DND-41 (cell line): ENCODE data around the gene NUP188.

Experiments used
- ATAC-seq: fragments of 200-7000 bp; cut with Tn5 transposase; 3 replicates; pipeline ENCODE4 v1.9.1; 2021; ENCODE audit warnings: low read depth; ENCODE audit not compliant: insufficient read depth
- DNase-seq: peaks from one replicate; pipeline ENCODE4 v3.0.0-alpha.2; 2020
- H2AFZ ChIP-seq: 2 replicates; pipeline ENCODE4 v1.6.0; 2012; ENCODE audit warnings: low read depth, low read length
- H3K27ac ChIP-seq: 2 replicates; pipeline ENCODE4 v1.5.1; 2012; ENCODE audit warnings: low read length, inconsistent platforms
- H3K27me3 ChIP-seq: fragments of 200-600 bp; sonication (generic); 2 replicates; pipeline ENCODE4 v1.6.0; 2012; ENCODE audit warnings: low read length, mild to moderate bottlenecking, inconsistent platforms; ENCODE audit not compliant: insufficient read depth, poor library complexity
- H3K36me3 ChIP-seq: 2 replicates; pipeline ENCODE4 v1.5.1; 2012; ENCODE audit warnings: low read length, inconsistent platforms; ENCODE audit not compliant: insufficient read depth
- H3K4me1 ChIP-seq: 2 replicates; pipeline ENCODE4 v1.5.1; 2012; ENCODE audit warnings: mild to moderate bottlenecking, low read length; ENCODE audit not compliant: insufficient read depth
- H3K4me2 ChIP-seq: 2 replicates; pipeline ENCODE4 v1.6.0; 2012; ENCODE audit warnings: mild to moderate bottlenecking, moderate library complexity, low read length, inconsistent platforms; ENCODE audit not compliant: insufficient read depth
- H3K4me3 ChIP-seq, 2 experiments: fragments of 200-600 bp in 1 of 2; shearing (Covaris generic) in 1 of 2; 2 replicates each; pipeline ENCODE4 v1.5.1; 2012 to 2016; ENCODE audit warnings: inconsistent platforms in 2 of 2, low read length in 2 of 2, mild to moderate bottlenecking in 2 of 2, low read depth in 1 of 2, moderate library complexity in 1 of 2
- H3K79me2 ChIP-seq: 2 replicates; pipeline ENCODE4 v1.6.0; 2012; ENCODE audit warnings: low read length, inconsistent platforms; ENCODE audit not compliant: insufficient read depth
- H3K9ac ChIP-seq: 2 replicates; pipeline ENCODE4 v1.6.0; 2012; ENCODE audit warnings: low read depth, mild to moderate bottlenecking, inconsistent platforms, low read length, moderate library complexity
- H3K9me3 ChIP-seq: 2 replicates; pipeline ENCODE4 v1.5.1; 2012; ENCODE audit warnings: low read length, moderate library complexity, mild to moderate bottlenecking, inconsistent platforms; ENCODE audit not compliant: insufficient read depth, severe bottlenecking
- H4K20me1 ChIP-seq: 2 replicates; pipeline ENCODE4 v1.6.0; 2012; ENCODE audit warnings: low read length; ENCODE audit not compliant: insufficient read depth
- CTCF ChIP-seq: IDR thresholded peaks from 2 replicates; pipeline ENCODE4 v1.5.1; 2012; ENCODE audit warnings: borderline replicate concordance, low read length, moderate library complexity, mild to moderate bottlenecking; ENCODE audit not compliant: poor library complexity, severe bottlenecking; ENCODE audit errors: extremely low read depth
- EZH2 ChIP-seq: IDR thresholded peaks from 3 replicates; pipeline ENCODE4 v1.6.1; 2012; ENCODE audit warnings: borderline replicate concordance, low read depth, mild to moderate bottlenecking, moderate library complexity, low read length, inconsistent platforms; ENCODE audit not compliant: severe bottlenecking

Gene NUP188

DNA sequence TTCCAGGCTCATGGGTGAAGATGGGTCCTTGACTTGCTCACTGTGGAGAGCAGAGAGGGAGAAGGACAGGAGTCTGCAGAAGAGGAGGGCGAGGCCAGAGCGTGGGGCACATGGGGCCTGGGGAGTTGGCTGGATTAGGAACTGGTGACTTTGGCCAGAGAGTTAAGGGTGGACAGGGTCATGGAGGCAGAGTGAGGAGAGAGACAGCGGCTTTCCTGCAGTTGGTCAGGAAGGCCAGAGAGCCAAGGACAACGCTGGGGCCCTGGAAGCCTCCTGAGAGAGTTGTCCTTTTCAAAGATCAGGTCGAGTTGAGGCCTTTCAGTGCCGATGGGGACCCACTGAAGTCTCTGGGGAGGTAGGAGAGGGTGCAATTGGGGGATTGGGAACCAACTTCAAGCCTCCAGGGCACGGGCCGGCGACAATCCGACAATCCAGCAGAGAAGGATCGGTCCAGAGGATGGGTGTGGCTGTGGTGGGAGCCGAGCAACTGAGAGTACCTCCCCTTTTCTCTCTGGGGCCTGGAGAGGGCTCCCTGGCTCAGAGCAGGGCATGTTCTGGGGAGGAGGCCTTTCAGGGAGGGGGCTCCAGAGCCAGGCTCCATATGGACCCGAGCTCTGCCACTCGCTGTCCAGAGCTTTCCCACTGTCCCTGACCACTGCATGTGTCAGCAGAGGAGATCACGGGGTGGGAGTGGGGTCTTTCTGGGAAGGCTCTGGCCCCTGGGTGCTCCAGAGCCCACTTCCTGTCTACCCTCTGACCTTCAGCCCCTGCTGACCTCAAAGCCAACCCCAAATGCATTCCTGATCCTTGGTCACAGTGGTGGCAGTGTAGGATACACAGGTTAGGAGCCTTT, 34.2 kb upstream of the NUP188 start:
- no peaks in the 10 kb centered on the region for H3K9me3 ChIP-seq
- H3K27me3 ChIP-seq, result no peaks in the 10 kb centered on the region
- no peaks in the 10 kb centered on the region for H3K4me1 ChIP-seq
- peaks cover 9% of the 10 kb centered on the region; the same call in 1 of the 2 replicates for H4K20me1 ChIP-seq
- peaks cover 2% of the 10 kb centered on the region; the same call in 1 of the 2 replicates for H3K79me2 ChIP-seq
- no peak overlapping the region for H2AFZ ChIP-seq
- no peak overlapping the region for H3K4me3 ChIP-seq
- ATAC-seq (no peak), DNase-seq (no peak)
- H3K27ac ChIP-seq, result no peak overlapping the region
- peaks cover 71% of the 10 kb centered on the region for H3K36me3 ChIP-seq
- no peak overlapping the region for H3K4me2 ChIP-seq
- TF ChIP-seq CTCF (no peak), EZH2 (no peak)
- H3K9ac ChIP-seq, result no peak overlapping the region

DNA sequence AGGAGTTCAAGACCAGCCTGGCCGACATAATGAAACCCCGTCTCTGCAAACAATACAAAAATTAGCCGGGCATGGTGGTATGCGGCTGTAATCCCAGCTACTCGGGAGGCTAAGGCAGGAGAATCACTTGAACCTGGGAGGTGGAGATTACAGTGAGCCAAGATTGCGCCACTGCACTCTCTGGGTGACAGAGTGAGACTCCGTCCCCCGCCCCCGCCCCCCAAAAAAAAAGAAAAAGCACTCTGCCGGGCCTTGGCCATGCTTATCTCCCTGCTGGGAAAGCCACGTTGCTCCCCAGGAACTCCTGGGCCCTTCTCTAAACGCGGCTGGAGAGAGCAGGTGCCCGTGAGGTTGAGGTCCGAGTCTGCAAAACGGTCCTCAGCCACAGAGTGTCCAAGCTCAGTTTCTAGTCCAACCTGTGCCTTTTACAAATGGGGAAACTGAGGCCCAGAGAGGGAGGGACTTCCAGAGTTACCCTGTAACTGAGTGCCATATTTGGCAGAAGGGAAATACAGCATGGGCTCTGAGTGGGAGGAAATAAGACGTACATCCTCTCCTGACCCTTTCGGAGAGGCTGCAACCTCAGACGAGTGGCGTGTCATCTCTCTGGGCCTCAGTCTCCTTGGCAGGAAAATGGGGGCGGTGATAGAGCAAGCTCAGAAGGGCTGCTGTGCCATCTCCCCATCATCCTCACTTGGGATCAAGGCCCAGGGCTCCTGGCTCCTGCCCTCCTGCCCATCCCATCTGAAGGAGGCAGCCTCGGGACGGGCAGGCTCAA, 33.3 kb upstream of the NUP188 start:
- Histone ChIP-seq H3K4me3 (no peak overlapping the region), H4K20me1 (peaks cover 9% of the 10 kb centered on the region; the same call in 1 of the 2 replicates), H3K9me3 (no peaks in the 10 kb centered on the region), H3K79me2 (peaks cover 2% of the 10 kb centered on the region; the same call in 1 of the 2 replicates), H3K4me1 (no peaks in the 10 kb centered on the region), H3K27me3 (no peaks in the 10 kb centered on the region), H3K9ac (no peak overlapping the region), H2AFZ (no peak overlapping the region), H3K27ac (no peak overlapping the region), H3K36me3 (peaks cover 61% of the 10 kb centered on the region), H3K4me2 (no peak overlapping the region)
- no peak for ATAC-seq
- TF ChIP-seq CTCF, result no peak
- no peak for TF ChIP-seq EZH2
- no peak for DNase-seq

- H3K27ac ChIP-seq, result no peak overlapping the region
These were observed 31.3 kb upstream of the NUP188 start for GRCh38 chr9:128916204-128916603.

More at GRCh38 chr9:128916204-128916603, 31.3 kb upstream of the NUP188 start:
- H2AFZ ChIP-seq, result no peak overlapping the region
- H4K20me1 ChIP-seq, result peaks cover 9% of the 10 kb centered on the region; the same call in 1 of the 2 replicates
- H3K9ac ChIP-seq, result no peak overlapping the region
- H3K79me2 ChIP-seq, result no peaks in the 10 kb centered on the region; the same call in 1 of the 2 replicates
- ATAC-seq (no peak), DNase-seq (no peak)
- H3K9me3 ChIP-seq, result no peaks in the 10 kb centered on the region
- TF ChIP-seq EZH2, result no peak
- TF ChIP-seq CTCF, result no peak
- no peaks in the 10 kb centered on the region for H3K4me1 ChIP-seq
- H3K27me3 ChIP-seq, result no peaks in the 10 kb centered on the region
- H3K4me2 ChIP-seq, result no peak overlapping the region
- H3K36me3 ChIP-seq, result peaks cover 46% of the 10 kb centered on the region
- no peak overlapping the region for H3K4me3 ChIP-seq
